B cell (primary cell): ENCODE results near the gene ZBTB16.

Experiments
- EZH2 ChIP-seq: IDR thresholded peaks from 2 replicates; pipeline ENCODE4 v1.6.1; 2012; ENCODE audit warnings: borderline replicate concordance, low read depth, mild to moderate bottlenecking, moderate library complexity, low read length; ENCODE audit not compliant: insufficient read depth, poor library complexity, severe bottlenecking
- TF ChIP-seq, protein P1 (sequence below): fragments of 200-600 bp; IDR thresholded peaks from one replicate; pipeline ENCODE4 v1.8.0; 2022; ENCODE audit warnings: antibody characterized with exemption, mild to moderate bottlenecking

DNA sequence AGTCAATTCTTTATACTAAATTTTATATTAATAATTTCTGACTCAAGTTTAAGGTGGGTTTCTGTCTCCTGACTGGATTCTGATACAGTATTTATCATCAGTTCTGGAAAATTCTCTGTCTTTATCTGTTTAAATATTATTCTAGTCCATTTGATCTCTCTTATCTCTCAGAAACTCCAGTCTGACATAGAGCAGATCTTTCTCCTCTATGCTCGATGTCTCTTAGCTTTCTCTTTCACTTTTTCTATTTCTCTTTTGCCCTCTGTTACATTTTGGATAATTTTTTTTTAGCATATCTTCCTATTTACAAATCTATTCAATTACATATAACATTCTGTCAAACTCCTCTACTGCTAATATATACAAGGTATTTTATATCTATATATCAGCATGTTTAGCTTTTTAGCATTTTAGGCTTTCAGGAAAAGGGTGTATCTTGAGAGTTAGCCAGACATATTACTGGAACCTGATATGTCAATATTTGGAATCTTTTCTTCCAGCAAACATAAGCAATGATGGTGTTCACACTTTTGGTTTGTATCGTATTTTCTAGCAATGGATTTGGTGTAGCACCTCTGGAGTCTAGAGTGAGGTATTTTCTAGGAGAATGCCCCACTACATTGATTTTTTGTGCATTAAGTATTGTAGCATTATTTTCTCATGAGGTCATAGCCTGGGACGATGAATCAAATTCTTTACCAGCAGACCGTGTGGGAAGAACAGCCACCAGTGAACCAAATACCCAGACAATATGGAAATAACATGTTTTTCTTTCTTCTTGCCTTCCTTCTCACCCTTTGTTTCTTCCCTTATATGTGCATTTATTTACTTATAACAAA is 232.6 kb downstream of the ZBTB16 start:
- TF ChIP-seq, protein P1, sequence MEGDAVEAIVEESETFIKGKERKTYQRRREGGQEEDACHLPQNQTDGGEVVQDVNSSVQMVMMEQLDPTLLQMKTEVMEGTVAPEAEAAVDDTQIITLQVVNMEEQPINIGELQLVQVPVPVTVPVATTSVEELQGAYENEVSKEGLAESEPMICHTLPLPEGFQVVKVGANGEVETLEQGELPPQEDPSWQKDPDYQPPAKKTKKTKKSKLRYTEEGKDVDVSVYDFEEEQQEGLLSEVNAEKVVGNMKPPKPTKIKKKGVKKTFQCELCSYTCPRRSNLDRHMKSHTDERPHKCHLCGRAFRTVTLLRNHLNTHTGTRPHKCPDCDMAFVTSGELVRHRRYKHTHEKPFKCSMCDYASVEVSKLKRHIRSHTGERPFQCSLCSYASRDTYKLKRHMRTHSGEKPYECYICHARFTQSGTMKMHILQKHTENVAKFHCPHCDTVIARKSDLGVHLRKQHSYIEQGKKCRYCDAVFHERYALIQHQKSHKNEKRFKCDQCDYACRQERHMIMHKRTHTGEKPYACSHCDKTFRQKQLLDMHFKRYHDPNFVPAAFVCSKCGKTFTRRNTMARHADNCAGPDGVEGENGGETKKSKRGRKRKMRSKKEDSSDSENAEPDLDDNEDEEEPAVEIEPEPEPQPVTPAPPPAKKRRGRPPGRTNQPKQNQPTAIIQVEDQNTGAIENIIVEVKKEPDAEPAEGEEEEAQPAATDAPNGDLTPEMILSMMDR, result no peak
- no peak for TF ChIP-seq EZH2
